ENCODE results near the gene SATB2.

The SATB2 gene

GRCh38 chr2:199470672-199471442 is 13.1 kb upstream of the SATB2 start:
- H3K27ac ChIP-seq, result no peak overlapping the region
- TF ChIP-seq CTCF (IDR thresholded peaks at IDR 0.05) (no peak), ZFX (IDR thresholded peaks at IDR 0.05; ENCODE audit: borderline replicate concordance) (no peak)

- no peak for TF ChIP-seq CTCF (IDR thresholded peaks at IDR 0.05)
- no peak for TF ChIP-seq ZFX (IDR thresholded peaks at IDR 0.05; ENCODE audit: borderline replicate concordance)
- no peak overlapping the region for H3K27ac ChIP-seq
Measured at GRCh38 chr2:199470361-199470671, 12.6 kb upstream of the SATB2 start.

GRCh38 chr2:199469514-199470360 is 12.0 kb upstream of the SATB2 start:
- H3K27ac ChIP-seq, result no peak overlapping the region
- no peak for TF ChIP-seq ZFX (IDR thresholded peaks at IDR 0.05; ENCODE audit: borderline replicate concordance)
- TF ChIP-seq CTCF (IDR thresholded peaks at IDR 0.05), result no peak

GRCh38 chr2:199468561-199469513 is 11.1 kb upstream of the SATB2 start:
- no peak overlapping the region for H3K27ac ChIP-seq
- TF ChIP-seq CTCF (IDR thresholded peaks at IDR 0.05) (no peak), ZFX (IDR thresholded peaks at IDR 0.05; ENCODE audit: borderline replicate concordance) (no peak)

- H3K27ac ChIP-seq, result no peak overlapping the region
- TF ChIP-seq ZFX (IDR thresholded peaks at IDR 0.05; ENCODE audit: borderline replicate concordance) (no peak), CTCF (IDR thresholded peaks at IDR 0.05) (no peak)
Measured at GRCh38 chr2:199467066-199467822, 9.5 kb upstream of the SATB2 start.

- no peak overlapping the region for H3K27ac ChIP-seq
- TF ChIP-seq ZFX (IDR thresholded peaks at IDR 0.05; ENCODE audit: borderline replicate concordance) (no peak), CTCF (IDR thresholded peaks at IDR 0.05) (no peak)
Measured at GRCh38 chr2:199466692-199467065, 8.9 kb upstream of the SATB2 start.
